Measurements from ENCODE around the gene MAN2B2.

Gene MAN2B2

GRCh38 chr4:6639137-6639680 is 64.2 kb downstream of the MAN2B2 start:
- Histone ChIP-seq H3K9ac (no peak overlapping the region), H3K9me3 (replicated peaks in 1 of 11) (peaks cover 0 to 4% (median 0%) of the 10 kb centered on the region in 11 experiments; a peak in 1 of 22 replicates), H3K4me3 (no peak overlapping the region), H3K4me2 (peak overlapping the region in 8 of 11 experiments; percentile 4 to 95 (median 89); a peak in 8 of 22 replicates), H3K4me1 (peaks cover 27 to 42% (median 34%) of the 10 kb centered on the region in 10 experiments), H3K27me3 (no peaks in the 10 kb centered on the region), H3K27ac (0 out of 22 replicates have a peak overlapping the region, but pooled peaks of 1 of the 11 experiments have one; percentile 8), H4K20me1 (peaks cover 25 to 36% (median 28%) of the 10 kb centered on the region in 11 experiments; a peak in 21 of 22 replicates), H3K36me3 (peaks cover 17 to 26% (median 24%) of the 10 kb centered on the region in 11 experiments)
- no peak for TF ChIP-seq Cebpa-rat (IDR thresholded peaks at IDR 0.05)

GRCh38 chr4:6640292-6641163 is 65.5 kb downstream of the MAN2B2 start, which contains the start of gene MRFAP1:
MRFAP1 (plus strand) TSS chr4:6640685; CDS start chr4:6640863, 178 bp downstream.
- Histone ChIP-seq H3K4me3 (peak within 1 kb of the TSS; percentile 76 to 98 (median 90)), H3K9ac (peak within 1 kb of the TSS; percentile 83 to 98 (median 95)), H4K20me1 (peaks cover 25 to 37% (median 28%) of the 10 kb centered on the region in 11 experiments; a peak in 21 of 22 replicates), H3K4me1 (peaks cover 25 to 39% (median 30%) of the 10 kb centered on the region in 10 experiments), H3K9me3 (replicated peaks in 1 of 11) (peaks cover 0 to 4% (median 0%) of the 10 kb centered on the region in 11 experiments; a peak in 5 of 22 replicates), H3K27me3 (no peaks in the 10 kb centered on the region), H3K4me2 (peak within 1 kb of the TSS; percentile 81 to 100 (median 92)), H3K27ac (peak within 1 kb of the TSS; percentile 65 to 97 (median 92)), H3K36me3 (peaks cover 17 to 32% (median 24%) of the 10 kb centered on the region in 11 experiments)
- no peak for TF ChIP-seq Cebpa-rat (IDR thresholded peaks at IDR 0.05)

GRCh38 chr4:6641164-6641970 is 66.4 kb downstream of the MAN2B2 start:
- Histone ChIP-seq H3K9ac (peak overlapping the region; percentile 83 to 98 (median 95)), H3K9me3 (replicated peaks in 1 of 11) (peaks cover 0 to 9% (median 0%) of the 10 kb centered on the region in 11 experiments; a peak in 7 of 22 replicates), H4K20me1 (peaks cover 25 to 37% (median 28%) of the 10 kb centered on the region in 11 experiments; a peak in 21 of 22 replicates), H3K27ac (peak overlapping the region; percentile 65 to 97 (median 92)), H3K4me2 (peak overlapping the region; percentile 81 to 100 (median 92)), H3K4me1 (peaks cover 25 to 39% (median 30%) of the 10 kb centered on the region in 10 experiments), H3K27me3 (no peaks in the 10 kb centered on the region), H3K4me3 (peak overlapping the region; percentile 76 to 98 (median 90)), H3K36me3 (peaks cover 17 to 32% (median 24%) of the 10 kb centered on the region in 11 experiments)
- no peak for TF ChIP-seq Cebpa-rat (IDR thresholded peaks at IDR 0.05)

GRCh38 chr4:6641971-6642320 is 67.0 kb downstream of the MAN2B2 start:
- no peaks in the 10 kb centered on the region for H3K27me3 ChIP-seq

GRCh38 chr4:6643141-6643847 is 68.3 kb downstream of the MAN2B2 start:
- Histone ChIP-seq H3K9me3 (replicated peaks in 1 of 11) (peaks cover 0 to 11% (median 0%) of the 10 kb centered on the region in 11 experiments; a peak in 7 of 22 replicates), H3K4me2 (peak overlapping the region; percentile 81 to 100 (median 92)), H3K4me1 (peaks cover 37 to 47% (median 40%) of the 10 kb centered on the region in 10 experiments)

More at GRCh38 chr4:6641971-6642320, 67.0 kb downstream of the MAN2B2 start:
- TF ChIP-seq Cebpa-rat (IDR thresholded peaks at IDR 0.05) = no peak
- peaks cover 0 to 11% (median 0%) of the 10 kb centered on the region in 11 experiments; a peak in 7 of 22 replicates for H3K9me3 ChIP-seq (replicated peaks in 1 of 11)
- H3K4me2 ChIP-seq = peak overlapping the region; percentile 81 to 100 (median 92)
- H3K4me1 ChIP-seq = peaks cover 25 to 39% (median 30%) of the 10 kb centered on the region in 10 experiments
- H3K27ac ChIP-seq = peak overlapping the region; percentile 65 to 97 (median 92); a peak in 21 of 22 replicates
- peak overlapping the region; percentile 83 to 98 (median 95) for H3K9ac ChIP-seq
- peaks cover 25 to 37% (median 28%) of the 10 kb centered on the region in 11 experiments; a peak in 21 of 22 replicates for H4K20me1 ChIP-seq
- peak overlapping the region; percentile 76 to 98 (median 90) for H3K4me3 ChIP-seq
- H3K36me3 ChIP-seq = peaks cover 17 to 32% (median 24%) of the 10 kb centered on the region in 11 experiments

GRCh38 chr4:6644792-6645530 is 70.0 kb downstream of the MAN2B2 start:
- H3K4me3 ChIP-seq = no peak overlapping the region
- peaks cover 30 to 40% (median 34%) of the 10 kb centered on the region in 10 experiments for H3K4me1 ChIP-seq
- H4K20me1 ChIP-seq = peaks cover 25 to 37% (median 28%) of the 10 kb centered on the region in 11 experiments; a peak in 21 of 22 replicates
- no peak for TF ChIP-seq Cebpa-rat (IDR thresholded peaks at IDR 0.05)
- peaks cover 17 to 32% (median 24%) of the 10 kb centered on the region in 11 experiments for H3K36me3 ChIP-seq
- no peak overlapping the region for H3K9ac ChIP-seq
- peaks cover 0 to 16% (median 6%) of the 10 kb centered on the region in 11 experiments; a peak in 18 of 22 replicates for H3K9me3 ChIP-seq (replicated peaks in 1 of 11)
- no peak overlapping the region for H3K27ac ChIP-seq
- peak overlapping the region in 2 of 11 experiments; percentile 91 to 100; a peak in 2 of 22 replicates for H3K4me2 ChIP-seq
- H3K27me3 ChIP-seq = no peaks in the 10 kb centered on the region

More at GRCh38 chr4:6643141-6643847, 68.3 kb downstream of the MAN2B2 start:
- peaks cover 25 to 37% (median 28%) of the 10 kb centered on the region in 11 experiments; a peak in 21 of 22 replicates for H4K20me1 ChIP-seq
- H3K27me3 ChIP-seq = no peaks in the 10 kb centered on the region
- TF ChIP-seq Cebpa-rat (IDR thresholded peaks at IDR 0.05) = no peak
- peaks cover 17 to 32% (median 24%) of the 10 kb centered on the region in 11 experiments for H3K36me3 ChIP-seq
- H3K27ac ChIP-seq = no peak overlapping the region
- H3K9ac ChIP-seq = peak overlapping the region in 2 of 11 experiments; percentile 91 to 95; a peak in 3 of 22 replicates
- H3K4me3 ChIP-seq = peak overlapping the region in 7 of 10 experiments; percentile 83 to 98 (median 91); a peak in 8 of 20 replicates

- Histone ChIP-seq H3K27ac (no peak overlapping the region), H3K4me1 (peaks cover 24 to 34% (median 28%) of the 10 kb centered on the region in 10 experiments), H3K4me3 (no peak overlapping the region), H3K9ac (no peak overlapping the region), H4K20me1 (peaks cover 13 to 21% (median 15%) of the 10 kb centered on the region in 11 experiments; a peak in 21 of 22 replicates), H3K9me3 (replicated peaks in 1 of 11) (peaks cover 0 to 24% (median 11%) of the 10 kb centered on the region in 11 experiments; a peak in 18 of 22 replicates), H3K36me3 (peaks cover 13 to 27% (median 20%) of the 10 kb centered on the region in 11 experiments), H3K4me2 (peak overlapping the region in 8 of 11 experiments; percentile 8 to 62 (median 50); a peak in 15 of 22 replicates), H3K27me3 (no peaks in the 10 kb centered on the region)
- TF ChIP-seq Cebpa-rat (IDR thresholded peaks at IDR 0.05) = no peak
Observed at GRCh38 chr4:6647169-6647568, 72.2 kb downstream of the MAN2B2 start.
